ENCODE results near the gene GPANK1.

Gene GPANK1

GRCh38 chr6:31701666-31702404, 37.0 kb upstream of the GPANK1 start:
- TF ChIP-seq CTCF (conservative IDR thresholded peaks at IDR 0.05; ENCODE audit: low read depth, low read length) = no peak
- DNase-seq (ENCODE audit: low read depth) = no peak
- H3K4me3 ChIP-seq (ENCODE audit: low read length) = peak overlapping the region; percentile 97

GRCh38 chr6:31700740-31701401, 36.1 kb upstream of the GPANK1 start:
- H3K4me3 ChIP-seq (ENCODE audit: low read length) = no peak overlapping the region
- no peak for TF ChIP-seq CTCF (conservative IDR thresholded peaks at IDR 0.05; ENCODE audit: low read depth, low read length)
- DNase-seq (ENCODE audit: low read depth) = no peak

- DNase-seq (ENCODE audit: low read depth) = no peak
- TF ChIP-seq CTCF (conservative IDR thresholded peaks at IDR 0.05; ENCODE audit: low read depth, low read length) = no peak
- no peak overlapping the region for H3K4me3 ChIP-seq (ENCODE audit: low read length)
Observed at GRCh38 chr6:31697555-31697954, 32.8 kb upstream of the GPANK1 start.

GRCh38 chr6:31693535-31693934, 28.7 kb upstream of the GPANK1 start:
- no peak overlapping the region for H3K4me3 ChIP-seq (ENCODE audit: low read length)
- TF ChIP-seq CTCF (conservative IDR thresholded peaks at IDR 0.05; ENCODE audit: low read depth, low read length) = no peak
- no peak for DNase-seq (ENCODE audit: low read depth)

GRCh38 chr6:31692886-31693285, 28.1 kb upstream of the GPANK1 start:
- no peak for TF ChIP-seq CTCF (conservative IDR thresholded peaks at IDR 0.05; ENCODE audit: low read depth, low read length)
- no peak overlapping the region for H3K4me3 ChIP-seq (ENCODE audit: low read length)
- no peak for DNase-seq (ENCODE audit: low read depth)

GRCh38 chr6:31692353-31692752, 27.6 kb upstream of the GPANK1 start:
- DNase-seq (ENCODE audit: low read depth) = no peak
- no peak overlapping the region for H3K4me3 ChIP-seq (ENCODE audit: low read length)
- no peak for TF ChIP-seq CTCF (conservative IDR thresholded peaks at IDR 0.05; ENCODE audit: low read depth, low read length)

Data from retinal pigment epithelial cell (primary cell).